A549 (cell line): ENCODE measurements around the gene KLHL11. TPM values are rescaled to one million over a fixed set of nuclear protein-coding genes. Genes with fewer than 3 reads are reported as not detected.

ENCODE experiments used
- ATAC-seq, 2 experiments: fragments of 200-7000 bp in 1 of 2; fragments of >200 bp in 1 of 2; cut with Nextera tagmentation in 1 of 2; cut with Tn5 transposase in 1 of 2; 3 replicates each; pipeline versions ENCODE4 v1.8.0 to v1.9.1; 2018 to 2020; ENCODE audit warnings: mild to moderate bottlenecking in 1 of 2, moderate library complexity in 1 of 2
- CTCF ChIA-PET: fragments of 300-600 bp; sonication (Branson Sonifier 250); formaldehyde crosslinking; extraction: SDS; loops from one replicate; lab custom pipeline; 2021; ENCODE audit warnings: antibody characterized with exemption, inconsistent platforms; lab: Yijun Ruan, JAX
- POLR2A ChIA-PET: fragments of 350-600 bp; formaldehyde crosslinking; extraction: SDS; loops from one replicate; lab custom pipeline; 2021; ENCODE audit warnings: antibody characterized with exemption, inconsistent platforms; lab: Yijun Ruan, JAX
- DNase-seq, 2 experiments: peaks; one replicate each; pipeline versions ENCODE4 v3.0.0 to v3.0.0-alpha.2; 2011 to 2016; ENCODE audit warnings: low read depth in 1 of 2, low spot score in 1 of 2
- FAIRE-seq: peaks from 2 replicates; lab custom pipeline; 2011; peaks lifted over from hg19 to GRCh38; lab: Jason Lieb, UNC
- H3K27ac ChIP-seq, 2 experiments: fragments of >200 bp; sonication (Bioruptor Twin); formaldehyde crosslinking; 3 replicates each; pipeline ENCODE4 v1.5.1; 2016 to 2017
- H3K4me1 ChIP-seq: fragments of >200 bp; sonication (Bioruptor Twin); formaldehyde crosslinking; 3 replicates; pipeline ENCODE4 v1.6.1; 2016
- H3K4me2 ChIP-seq: fragments of >200 bp; sonication (Bioruptor Twin); formaldehyde crosslinking; 3 replicates; pipeline ENCODE4 v1.6.1; 2016
- H3K4me3 ChIP-seq: fragments of >200 bp; sonication (Bioruptor Twin); formaldehyde crosslinking; 3 replicates; pipeline ENCODE4 v1.5.1; 2016
- H3K9me3 ChIP-seq: fragments of >200 bp; sonication (Bioruptor Twin); formaldehyde crosslinking; 3 replicates; pipeline ENCODE4 v1.6.1; 2016
- BCL3 ChIP-seq: fragments of >200 bp; sonication (Bioruptor Twin); formaldehyde crosslinking; IDR thresholded peaks from 3 replicates; pipeline ENCODE4 v1.6.1; 2016
- BHLHE40 ChIP-seq: IDR thresholded peaks from 2 replicates; pipeline ENCODE4 v1.6.1; 2012; ENCODE audit warnings: low read depth, low read length, inconsistent platforms
- CEBPB ChIP-seq, 2 experiments: fragments of >200 bp in 1 of 2; sonication (Bioruptor Twin) in 1 of 2; formaldehyde crosslinking in 1 of 2; IDR thresholded peaks; 2 replicates each; pipeline ENCODE4 v1.6.1; 2012 to 2016
- CHD2 ChIP-seq: fragments of 150-350 bp; IDR thresholded peaks from 2 replicates; pipeline ENCODE4 v1.6.1; 2014; ENCODE audit warnings: low read length; ENCODE audit not compliant: partially characterized antibody
- EHF ChIP-seq: fragments of 250-450 bp; sonication (Bioruptor Pico); IDR thresholded peaks from 2 replicates; pipeline ENCODE4 v1.5.0; 2020; ENCODE audit warnings: mild to moderate bottlenecking
- ESRRA ChIP-seq: fragments of 150-350 bp; IDR thresholded peaks from 2 replicates; pipeline ENCODE4 v1.6.1; 2014; ENCODE audit warnings: mild to moderate bottlenecking, low read length, borderline replicate concordance
- JUN ChIP-seq, 2 experiments: fragments of >200 bp; sonication (Bioruptor Twin); formaldehyde crosslinking; IDR thresholded peaks; 2 replicates in 1 of 2; 3 replicates in 1 of 2; pipeline ENCODE4 v1.6.1; 2016 to 2017
- NFE2L2 ChIP-seq: fragments of 150-350 bp; conservative IDR thresholded peaks from 2 replicates; pipeline ENCODE4 v1.6.1; 2014; ENCODE audit warnings: low read length
- NPAS2 ChIP-seq: fragments of 250-450 bp; sonication (Bioruptor Pico); IDR thresholded peaks from 2 replicates; pipeline ENCODE4 v1.8.0; 2022; ENCODE audit warnings: mild to moderate bottlenecking, moderate library complexity, borderline replicate concordance
- NR3C1 ChIP-seq: fragments of >200 bp; sonication (Bioruptor Twin); formaldehyde crosslinking; IDR thresholded peaks from 3 replicates; pipeline ENCODE4 v1.6.1; 2017
- PBX3 ChIP-seq: IDR thresholded peaks from 2 replicates; pipeline ENCODE4 v1.6.1; 2012
- RAD21 ChIP-seq, 2 experiments: fragments of >200 bp in 1 of 2; sonication (Bioruptor Twin) in 1 of 2; formaldehyde crosslinking in 1 of 2; IDR thresholded peaks in 1 of 2; conservative IDR thresholded peaks in 1 of 2; 2 replicates in 1 of 2; 3 replicates in 1 of 2; pipeline ENCODE4 v1.6.1; 2012 to 2018; ENCODE audit warnings: inconsistent platforms in 1 of 2
- RCOR1 ChIP-seq: fragments of 150-350 bp; IDR thresholded peaks from 2 replicates; pipeline ENCODE4 v1.6.1; 2014; ENCODE audit warnings: antibody characterized with exemption, low read length, low read depth
- REST ChIP-seq: fragments of 200-600 bp; sonication (generic); IDR thresholded peaks from 2 replicates; pipeline ENCODE4 v1.6.1; 2016; ENCODE audit warnings: antibody characterized with exemption, mild to moderate bottlenecking, moderate library complexity
- SREBF2 ChIP-seq: fragments of 450-650 bp; IDR thresholded peaks from 2 replicates; pipeline ENCODE4 v1.6.1; 2014; ENCODE audit warnings: mild to moderate bottlenecking, moderate library complexity
- ZFP36 ChIP-seq: fragments of 450-650 bp; IDR thresholded peaks from 2 replicates; pipeline ENCODE4 v1.6.1; 2014; ENCODE audit warnings: borderline replicate concordance; ENCODE audit not compliant: partially characterized antibody
- ZNF302 ChIP-seq: fragments of 250-450 bp; sonication (Bioruptor Pico); IDR thresholded peaks from 2 replicates; pipeline ENCODE4 v1.9.0; 2021; ENCODE audit warnings: inconsistent platforms, mild to moderate bottlenecking, moderate library complexity
- WGBS: methylation state at CpG from one replicate; pipeline ENCODE4 v1.1.6; 2017; ENCODE audit errors: missing lambda C conversion rate; 5-methylcytosine and 5-hydroxymethylcytosine counted together
- polyA plus RNA-seq, 4 experiments: library from polyadenylated mRNA; depleted of rRNA in 3 of 4; stranded (reverse); fragments of >200 nt; fragmentation: RNase III in 1 of 4; extraction: RNeasy Plus Mini Kit Qiagen cat#74134 plus additional on column Dnase treatment in 1 of 4; gene quantifications; 2 replicates in 3 of 4; 3 replicates in 1 of 4; pipeline ENCODE4 v1.2.3, GENCODE V29; 2011 to 2017

The KLHL11 gene
- polyA plus RNA-seq, 2 of the 4 experiments (the other 2 are of a cell fraction), result 3.8 to 12.7 TPM

GRCh38 chr17:41896726-41897125 lies 31.5 kb upstream of the KLHL11 start:
- CTCF ChIA-PET, result interaction anchor here (1.5 to 9.6 kb wide), 4 partner anchors 10 to 128 kb away, joined by 3 to 62 read pairs (median 4); no protein-coding TSS in a partner anchor
- peaks cover 71% of the 10 kb centered on the region for H3K4me1 ChIP-seq
- WGBS, result 88% methylated on average over 6 of the region's 6 CpGs
- peak overlapping the region; percentile 8 to 81; a peak in 4 of 6 replicates for H3K27ac ChIP-seq
- H3K4me2 ChIP-seq, result no peak overlapping the region
- DNase-seq, result no peak
- no peak overlapping the region for H3K4me3 ChIP-seq
- ATAC-seq, result peak in 1 of 2 experiments; percentile 42; a peak in 3 of 6 replicates
- FAIRE-seq, result no peak
- POLR2A ChIA-PET, result interaction anchor here (0.8 to 1.5 kb wide), 2 partner anchors 14 to 34 kb away, joined by 3 to 4 read pairs; partner anchors contain the start of gene ODAD4
- TF ChIP-seq PBX3, result no peak
- no peak for TF ChIP-seq SREBF2
- 0 out of 5 replicates have a peak, but pooled peaks of 1 of the 2 experiments have one; percentile 2 for TF ChIP-seq JUN (IDR thresholded peaks at IDR 0.05)
- TF ChIP-seq REST, result no peak
- no peaks in the 10 kb centered on the region for H3K9me3 ChIP-seq

- Histone ChIP-seq H3K4me1 (peaks cover 80% of the 10 kb centered on the region), H3K4me3 (no peak overlapping the region), H3K9me3 (no peaks in the 10 kb centered on the region), H3K27ac (peak overlapping the region; percentile 67 to 81), H3K4me2 (peak overlapping the region; percentile 59)
- ATAC-seq, result peak in 1 of 2 experiments; percentile 2; a peak in 2 of 6 replicates
- TF ChIP-seq ESRRA (no peak), PBX3 (no peak), RAD21 (conservative IDR thresholded peaks at IDR 0.05 in 1 of 2, IDR thresholded peaks at IDR 0.05 in 1 of 2) (no peak), NFE2L2 (no peak), CHD2 (no peak), ZNF302 (CRISPR knock-in tag) (no peak), BHLHE40 (no peak), RCOR1 (no peak), NR3C1 (no peak), NPAS2 (CRISPR knock-in tag) (no peak)
- DNase-seq, result no peak
- no peak for FAIRE-seq
- CTCF ChIA-PET, result interaction anchor here (0.9 to 9.6 kb wide), 11 partner anchors 9 to 158 kb away, joined by 3 to 62 read pairs (median 4); partner anchors contain the start of gene ACLY
- POLR2A ChIA-PET, result interaction anchor here (1.3 to 2.2 kb wide), 3 partner anchors 12 to 54 kb away, joined by 3 to 12 read pairs (median 4); partner anchors contain the start of gene ODAD4
- 86% methylated on average over 5 of the region's 5 CpGs for WGBS
Measured at GRCh38 chr17:41895617-41896016, 30.4 kb upstream of the KLHL11 start.

- Histone ChIP-seq H3K4me2 (peak overlapping the region; percentile 59), H3K9me3 (no peaks in the 10 kb centered on the region), H3K27ac (peak overlapping the region; percentile 67 to 81), H3K4me3 (no peak overlapping the region), H3K4me1 (peaks cover 80% of the 10 kb centered on the region)
- WGBS, result 46% methylated on average over 7 of the region's 7 CpGs
- POLR2A ChIA-PET, result interaction anchor here (1.3 to 2.2 kb wide), 2 partner anchors 13 to 53 kb away, joined by 3 to 12 read pairs; no protein-coding TSS in a partner anchor
- no peak for FAIRE-seq
- ATAC-seq, result peak; percentile 46 to 48
- peak in 1 of 2 experiments; percentile 57 for DNase-seq
- CTCF ChIA-PET, result interaction anchor here (0.6 to 9.6 kb wide), 13 partner anchors 8 to 825 kb away, joined by 3 to 62 read pairs (median 4); partner anchors contain the start of gene ACLY
- TF ChIP-seq ZFP36, result no peak
- TF ChIP-seq BCL3, result 0 out of 3 replicates have a peak, but pooled peaks have one; percentile 19
- TF ChIP-seq EHF, result no peak
- TF ChIP-seq REST, result no peak
- TF ChIP-seq JUN (IDR thresholded peaks at IDR 0.05), result peak in 1 of 2 experiments; percentile 17; a peak in 1 of 5 replicates
- TF ChIP-seq PBX3, result peak; percentile 36; the same call in 1 of the 2 replicates
- TF ChIP-seq CEBPB (IDR thresholded peaks at IDR 0.05), result peak; percentile 69 to 90; a peak in 3 of 4 replicates
Measured at GRCh38 chr17:41894791-41895331, 29.6 kb upstream of the KLHL11 start.
